ENCODE measurements around the gene C22orf23.

C22orf23 gene

GRCh38 chr22:37925767-37926166 is 27.6 kb downstream of the C22orf23 start:
- DNase-seq (ENCODE audit: low read depth in 2 of 2), result no peak

- DNase-seq (ENCODE audit: low read depth in 2 of 2), result no peak
Measured at GRCh38 chr22:37925330-37925729, 28.1 kb downstream of the C22orf23 start.

GRCh38 chr22:37924386-37925065 is 28.9 kb downstream of the C22orf23 start:
- DNase-seq (ENCODE audit: low read depth in 2 of 2), result no peak

- no peak for DNase-seq (ENCODE audit: low read depth in 2 of 2)
Measured at GRCh38 chr22:37923927-37924326, 29.5 kb downstream of the C22orf23 start.

DNA sequence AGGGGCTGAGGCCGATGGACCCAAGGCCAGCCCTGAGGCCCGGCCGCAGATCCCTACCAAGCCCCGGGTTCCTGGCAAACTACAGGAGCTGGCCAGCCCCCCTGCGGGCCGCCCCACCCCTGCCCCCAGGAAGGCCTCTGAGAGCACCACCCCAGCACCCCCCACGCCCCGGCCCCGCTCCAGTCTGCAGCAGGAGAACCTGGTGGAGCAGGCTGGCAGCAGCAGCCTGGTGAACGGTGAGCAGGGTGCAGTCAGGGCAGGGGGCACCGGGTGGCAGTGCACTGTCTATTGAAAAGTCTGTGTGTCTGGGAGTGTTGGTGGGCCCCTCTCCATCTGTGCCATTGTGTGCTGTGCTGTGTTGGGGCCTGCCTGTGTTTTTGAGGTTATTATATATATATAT is 31.2 kb downstream of the C22orf23 start:
- no peak for DNase-seq (ENCODE audit: low read depth in 2 of 2)

DNA sequence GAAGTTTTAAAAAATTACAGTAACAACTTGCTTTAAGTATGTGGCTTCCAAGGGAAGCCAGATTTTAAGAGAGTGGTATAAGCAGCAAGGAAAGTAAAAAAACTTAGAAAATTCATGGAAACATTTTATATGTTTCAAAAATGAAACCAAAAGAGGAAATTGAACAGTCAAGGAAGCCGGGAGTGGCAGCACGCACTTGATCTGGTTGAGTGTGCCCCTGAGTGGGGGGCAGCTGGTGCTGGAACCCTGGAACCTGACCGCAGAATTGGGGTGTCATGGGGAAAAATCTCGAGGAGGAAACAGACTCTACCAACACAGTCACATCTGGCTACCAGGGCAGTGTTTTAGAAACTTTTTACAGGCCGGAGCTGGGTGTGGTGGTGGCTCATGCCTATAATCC is 33.3 kb downstream of the C22orf23 start:
- no peak for DNase-seq (ENCODE audit: low read depth in 2 of 2)

GRCh38 chr22:37918580-37919270 is 34.7 kb downstream of the C22orf23 start:
- DNase-seq (ENCODE audit: low read depth in 2 of 2), result no peak

DNA sequence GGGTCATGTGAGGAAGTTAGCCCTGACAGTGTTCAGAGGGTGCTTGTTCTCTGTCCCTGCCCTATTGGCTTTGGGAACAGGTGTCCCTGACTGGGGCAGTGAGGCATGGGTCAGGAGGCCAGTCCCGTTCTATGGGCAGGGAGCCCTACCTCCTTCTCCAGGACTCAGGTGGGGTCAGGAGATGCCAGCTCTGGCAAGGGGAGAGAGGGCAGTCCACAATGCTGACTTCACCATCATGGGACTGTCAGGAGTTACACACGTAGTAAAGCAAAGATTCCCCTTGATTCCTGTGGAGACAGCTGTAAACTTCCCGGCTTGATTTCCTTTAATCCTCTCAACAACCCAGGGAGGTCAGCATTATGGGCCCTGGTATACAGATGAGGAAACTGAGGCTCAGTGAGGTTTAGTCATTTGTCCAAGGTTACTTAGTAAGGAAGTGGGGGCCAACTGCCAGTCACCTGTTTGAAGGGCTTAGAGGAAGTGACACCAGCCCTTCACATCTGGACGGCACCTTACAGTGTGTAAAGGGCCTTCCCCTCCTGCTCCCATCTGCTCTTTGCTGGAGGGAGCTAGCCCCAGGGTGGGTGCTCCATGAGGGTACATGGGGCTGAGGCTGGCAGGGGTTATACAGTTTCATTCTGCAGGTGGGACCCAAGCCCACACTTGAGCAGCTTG is 35.4 kb downstream of the C22orf23 start:
- DNase-seq (ENCODE audit: low read depth in 2 of 2), result no peak

- DNase-seq (ENCODE audit: low read depth in 2 of 2), result no peak
Measured at GRCh38 chr22:37916311-37916710, 37.1 kb downstream of the C22orf23 start.

DNA sequence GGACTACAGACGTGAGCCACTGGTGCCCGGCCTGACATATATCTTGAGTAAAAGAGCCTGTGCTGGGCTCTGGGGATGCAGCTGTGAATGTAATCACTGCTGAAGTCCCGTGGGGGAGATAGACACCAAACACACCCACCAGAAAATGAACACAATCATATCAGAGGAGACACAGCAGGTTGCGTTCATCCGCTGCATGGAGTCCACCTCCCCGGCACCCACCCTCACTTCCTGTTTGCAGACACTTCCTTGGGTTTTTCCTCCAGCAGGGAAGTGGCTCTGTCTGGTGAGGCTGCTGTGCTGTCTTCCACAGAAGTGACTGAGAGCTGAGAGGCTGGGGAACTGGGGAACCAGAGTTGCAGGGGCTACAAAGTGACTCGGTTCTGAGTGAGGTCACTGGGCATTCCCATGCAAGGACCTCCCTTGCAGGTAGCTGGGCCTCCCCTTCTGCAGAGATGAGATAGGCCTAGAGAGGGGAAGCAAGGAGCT is 40.1 kb downstream of the C22orf23 start:
- DNase-seq (ENCODE audit: low read depth in 2 of 2), result no peak

DNA sequence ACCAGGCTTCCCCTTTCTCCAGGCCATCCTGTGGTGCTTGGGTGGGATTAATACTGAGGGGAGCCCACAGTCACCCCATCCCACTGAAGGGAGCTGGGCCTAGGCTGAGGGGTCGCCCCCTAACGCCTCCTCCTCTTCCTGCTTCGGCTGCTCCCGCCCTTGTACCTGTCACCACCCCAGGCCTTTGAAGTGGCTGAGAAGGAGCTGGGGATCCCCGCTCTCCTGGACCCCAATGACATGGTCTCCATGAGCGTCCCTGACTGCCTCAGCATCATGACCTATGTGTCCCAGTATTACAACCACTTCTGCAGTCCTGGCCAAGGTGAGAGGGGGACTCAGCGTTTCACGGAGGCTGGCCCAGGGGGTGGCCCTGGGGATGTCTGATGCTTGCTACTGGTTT is 41.2 kb downstream of the C22orf23 start:
- DNase-seq (ENCODE audit: low read depth in 2 of 2), result no peak

- DNase-seq (ENCODE audit: low read depth in 2 of 2), result no peak
Measured at GRCh38 chr22:37911697-37912096, 41.7 kb downstream of the C22orf23 start.

DNA sequence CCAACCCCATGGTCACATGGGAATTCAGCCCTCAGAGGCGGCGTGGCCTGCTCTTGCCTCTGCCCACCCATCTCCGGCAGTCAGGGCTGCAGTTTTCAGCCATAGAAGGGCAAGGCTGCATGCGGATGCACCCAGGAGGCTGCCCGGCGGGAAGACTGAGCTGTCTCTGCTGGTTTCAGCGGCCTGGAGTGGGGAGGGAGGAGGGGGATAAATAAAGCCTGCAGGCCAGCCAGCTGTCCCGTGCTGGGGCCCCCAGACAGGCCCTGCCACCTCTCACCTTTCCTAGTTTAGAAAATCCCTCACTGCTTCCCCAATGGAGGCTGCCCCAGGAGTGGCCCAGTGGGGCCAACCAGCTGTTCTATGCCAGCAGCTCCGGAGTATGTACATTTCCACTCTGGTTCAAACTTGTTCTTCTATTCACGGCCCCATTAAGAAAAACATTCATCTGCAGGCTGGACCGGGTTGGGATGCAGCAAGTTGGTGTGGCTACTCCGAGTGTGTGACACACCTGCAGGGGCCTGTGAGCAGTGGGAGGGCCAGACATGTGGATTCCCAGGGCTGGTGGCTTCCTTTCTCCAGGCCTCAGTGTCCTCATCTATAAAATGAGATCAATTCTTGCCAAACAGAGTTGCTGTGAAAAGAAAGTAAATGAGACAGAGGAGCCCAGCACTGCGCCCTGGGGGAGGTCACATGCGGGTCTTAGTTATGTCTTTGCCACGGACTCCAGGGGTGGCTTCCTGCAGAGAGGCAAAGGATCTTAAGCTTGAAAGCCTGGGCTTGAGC is 42.3 kb downstream of the C22orf23 start:
- no peak for DNase-seq (ENCODE audit: low read depth in 2 of 2)

DNA sequence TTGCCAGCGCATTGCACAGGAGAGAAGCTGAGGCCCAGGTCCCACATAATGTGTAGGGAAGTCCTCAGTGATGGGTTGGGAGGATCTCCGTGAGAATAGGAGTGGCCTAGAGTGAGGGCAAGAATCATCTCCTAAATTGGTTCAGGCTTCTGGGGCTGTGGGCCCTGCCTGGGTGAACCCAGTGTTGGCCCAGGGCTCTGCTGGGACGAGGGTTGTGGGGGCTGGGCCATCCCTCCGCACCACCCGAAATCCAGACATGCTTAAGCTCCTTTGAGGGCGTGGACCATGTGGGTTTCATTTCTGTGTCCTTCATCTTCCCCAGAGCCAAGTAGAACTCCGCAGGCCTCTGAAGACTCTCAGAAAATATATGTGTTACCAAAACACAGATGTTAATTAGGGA is 43.6 kb downstream of the C22orf23 start:
- no peak for DNase-seq (ENCODE audit: low read depth in 2 of 2)

DNA sequence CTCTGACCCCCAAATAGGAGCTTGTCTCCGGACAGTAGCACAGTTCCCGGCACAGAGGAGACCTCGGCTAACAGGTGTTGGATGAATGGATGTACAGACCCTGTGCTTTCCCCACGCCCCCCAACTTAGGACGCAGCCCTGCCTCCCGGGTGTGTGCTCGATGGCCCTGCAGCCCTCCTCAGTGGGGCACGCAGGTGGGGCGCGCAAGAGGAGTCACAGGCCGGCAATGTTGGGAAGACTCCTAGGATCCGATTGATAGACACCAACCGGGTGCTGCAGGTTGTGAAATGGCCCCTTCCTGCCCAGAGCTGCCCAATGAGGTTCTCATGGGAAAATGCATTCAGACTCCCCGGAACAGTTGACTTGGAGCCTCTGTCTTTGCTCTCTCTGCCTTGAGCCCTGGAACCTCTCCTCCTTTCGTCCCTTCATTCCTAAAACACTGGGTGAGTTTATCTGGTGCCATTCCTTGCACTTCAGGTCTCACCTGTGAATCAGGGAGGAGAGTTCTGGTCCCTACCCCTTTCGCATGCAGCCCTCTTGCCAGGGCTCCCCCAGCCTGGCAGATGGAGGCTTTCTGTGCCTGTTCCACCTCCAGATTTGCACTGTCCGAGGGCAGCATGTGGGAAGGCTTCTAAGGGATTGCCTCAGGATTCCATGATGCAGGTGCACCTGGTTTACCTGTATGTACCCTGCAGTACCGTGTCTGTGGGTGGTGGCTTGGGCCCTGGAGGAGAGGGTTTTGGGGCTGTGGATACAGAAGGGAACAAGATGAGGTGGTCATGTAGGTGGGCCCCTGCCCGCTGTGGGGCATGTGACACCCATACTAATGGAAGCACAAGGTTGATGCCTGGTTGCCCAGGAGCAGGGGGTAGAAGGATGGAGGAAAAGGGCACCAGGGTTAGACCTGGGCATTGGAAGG is 46.1 kb downstream of the C22orf23 start:
- no peak for DNase-seq (ENCODE audit: low read depth in 2 of 2)

DNA sequence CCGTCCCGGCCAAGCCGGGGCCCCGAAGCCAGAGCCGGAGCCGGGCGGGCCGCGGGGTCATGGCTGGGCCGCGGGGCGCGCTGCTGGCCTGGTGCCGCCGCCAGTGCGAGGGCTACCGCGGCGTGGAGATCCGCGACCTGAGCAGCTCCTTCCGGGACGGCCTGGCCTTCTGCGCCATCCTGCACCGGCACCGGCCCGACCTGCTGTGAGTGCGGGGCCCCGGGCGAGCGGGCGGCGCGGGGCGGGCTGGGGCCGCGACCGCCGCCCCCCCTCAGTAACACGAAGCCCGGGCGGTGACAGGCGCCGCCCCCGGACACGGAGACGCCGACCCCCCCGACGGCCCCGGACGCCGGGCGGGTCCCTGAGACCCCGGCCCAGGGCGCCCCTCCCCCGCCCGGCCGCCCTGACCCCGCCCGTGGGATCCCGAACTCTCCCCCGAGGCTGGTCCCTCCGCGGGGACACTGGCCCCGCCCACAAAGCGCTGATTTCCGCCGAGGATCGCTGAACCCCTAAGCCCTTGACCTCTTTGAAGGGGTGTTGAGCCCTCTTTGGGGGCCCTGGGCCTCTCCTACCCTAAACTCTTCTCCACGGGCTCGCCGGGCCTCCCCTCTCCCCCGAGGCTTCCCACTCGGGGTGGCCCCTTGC is 46.9 kb downstream of the C22orf23 start:
- peak in 1 of 2 donors; percentile 24 for DNase-seq (ENCODE audit: low read depth in 2 of 2)

DNA sequence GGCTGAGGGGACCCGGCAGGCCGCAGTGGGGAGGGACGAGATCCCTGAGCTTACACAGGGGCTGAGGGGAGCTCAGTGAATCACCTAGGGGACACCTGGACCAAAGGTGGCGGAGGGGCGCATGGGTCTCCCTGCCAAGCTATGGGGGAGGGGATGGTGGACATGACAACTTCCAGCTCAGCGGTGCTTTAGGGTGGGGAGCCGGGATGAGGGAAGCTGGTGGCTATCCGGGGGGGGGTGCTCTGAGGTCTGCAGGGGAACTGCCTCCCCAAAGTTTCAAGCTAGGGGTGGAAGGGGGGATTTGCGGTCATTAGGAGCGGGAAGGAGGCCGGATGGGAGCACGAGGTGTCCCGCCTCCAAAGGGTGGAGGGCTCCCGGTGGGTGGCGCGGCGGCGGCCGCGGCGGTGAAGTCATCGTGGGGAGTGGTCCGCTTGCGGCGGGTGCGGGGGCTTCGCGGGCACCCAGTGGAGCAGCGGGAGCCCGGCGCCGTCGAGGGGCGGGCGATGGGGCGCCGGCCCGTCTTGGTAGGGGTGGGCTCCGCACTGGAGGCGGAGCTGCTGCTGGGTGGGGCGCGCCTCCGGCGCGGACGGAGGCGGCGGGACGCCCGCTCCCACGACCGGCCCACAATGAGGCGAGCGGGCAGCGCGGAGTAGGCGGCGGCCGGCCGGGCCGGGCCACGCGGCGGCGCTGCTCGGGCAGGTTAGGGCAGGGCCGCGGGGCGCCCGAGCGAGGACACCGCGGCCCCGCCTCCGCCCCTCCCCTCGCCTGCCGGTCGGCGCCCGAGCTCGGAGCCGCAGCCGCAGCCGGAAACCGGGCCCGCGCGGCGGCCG is 47.7 kb downstream of the C22orf23 start, which contains the start of gene MICALL1:
Gene MICALL1 (plus strand): TSS at position 764 of the 830 bp plus-strand sequence. CDS start 126 bp downstream, outside the sequence.
- peak in 1 of 2 donors; percentile 59 for DNase-seq (ENCODE audit: low read depth in 2 of 2)

DNA sequence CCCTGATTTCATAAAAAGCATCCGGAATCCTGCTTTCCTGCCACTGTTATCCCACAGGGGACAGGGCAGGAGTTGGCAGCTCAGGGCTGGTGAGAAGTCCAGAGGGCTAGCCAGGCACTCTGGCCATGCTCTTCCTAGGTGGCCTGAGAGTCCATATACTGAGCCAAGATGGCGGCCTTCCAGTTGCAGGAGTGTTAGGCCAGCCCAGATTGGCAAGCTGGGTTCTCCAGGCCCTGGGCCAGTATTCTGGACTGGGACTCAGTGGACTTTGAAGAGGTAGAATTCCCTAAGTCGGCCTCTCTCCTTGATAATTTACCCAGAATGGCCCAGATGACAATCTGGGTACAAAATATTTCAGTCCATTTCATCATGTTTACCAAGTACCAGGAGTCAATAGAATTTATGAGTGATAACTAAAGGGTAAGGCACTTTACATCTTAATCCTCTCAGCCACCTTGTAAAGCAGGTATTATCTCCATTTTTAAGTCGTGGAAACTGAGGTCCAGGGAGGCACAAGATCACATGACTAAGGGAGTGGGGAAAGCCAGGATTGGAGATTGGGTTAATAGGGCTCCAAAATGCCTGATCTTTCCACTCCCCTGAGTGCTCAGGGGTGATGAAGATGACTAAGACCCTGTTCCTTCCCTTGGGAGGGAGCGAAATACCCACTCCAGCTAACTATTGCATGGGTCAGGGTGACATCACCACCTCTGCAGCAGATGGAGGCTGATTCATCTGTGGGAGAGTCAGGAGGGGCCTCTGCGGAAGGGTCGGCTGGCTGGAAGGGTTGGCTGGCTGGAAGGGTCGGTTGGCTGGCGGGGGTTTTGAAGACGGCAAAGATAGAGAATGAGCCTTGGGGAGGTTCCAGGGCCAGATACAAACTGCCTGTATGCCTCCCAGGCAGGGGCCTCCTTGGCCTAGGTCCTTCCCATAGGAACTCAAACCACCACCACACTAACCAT is 48.5 kb downstream of the C22orf23 start:
- DNase-seq (ENCODE audit: low read depth in 2 of 2), result no peak
